HCT116 (cell line): ENCODE data around the gene THRB. TPM values are rescaled to one million over a fixed set of nuclear protein-coding genes. Genes with fewer than 3 reads are reported as not detected.

ENCODE experiments used
- ATAC-seq: fragments of 200-7000 bp; cut with Tn5 transposase; 2 replicates; pipeline ENCODE4 v1.9.1; 2020; ENCODE audit warnings: mild to moderate bottlenecking, moderate library complexity
- BruUV-seq: library from RNA; stranded (reverse); fragments of 400-500 nt; replicated peaks from 2 replicates; lab custom pipeline; 2021; lab: Mats Ljungman, UMichigan
- CTCF ChIA-PET: fragments of 300-600 bp; sonication (Branson Sonifier 250); formaldehyde crosslinking; loops from one replicate; lab custom pipeline; 2021; ENCODE audit warnings: antibody characterized with exemption; lab: Charles Lee
- POLR2A ChIA-PET: fragments of 300-600, 350-600 bp; sonication (Branson Sonifier 250); formaldehyde crosslinking; loops from one replicate; lab custom pipeline; 2021; ENCODE audit warnings: antibody characterized with exemption; lab: Charles Lee
- RAD21 ChIA-PET, 2 experiments: fragments of 300-600 bp; sonication (Branson Sonifier 250); formaldehyde crosslinking; loops; one replicate each; lab custom pipeline; 2023; ENCODE audit warnings: low total read pairs in 2 of 2; ENCODE audit not compliant: uncharacterized antibody in 2 of 2, unreplicated experiment in 2 of 2, low non-redundant PET in 1 of 2; lab: Charles Lee
- DNase-seq: peaks from one replicate; pipeline ENCODE4 v3.0.0-alpha.2; 2010; ENCODE audit warnings: low read depth, low spot score
- H2AFZ ChIP-seq: fragments of 200-600 bp; shearing (Covaris generic), sonication (generic); 2 replicates; pipeline ENCODE4 v1.6.1; 2017; ENCODE audit warnings: low read depth, mixed run types, mixed read lengths, antibody characterized with exemption, low read length; ENCODE audit not compliant: poor library complexity, severe bottlenecking
- H3K27ac ChIP-seq: 2 replicates; pipeline ENCODE4 v1.5.1; 2012; ENCODE audit warnings: low read depth, low read length
- H3K27me3 ChIP-seq: fragments of 200-600 bp; sonication (generic); 2 replicates; pipeline ENCODE4 v1.6.1; 2016; ENCODE audit warnings: mixed run types, low read length, mixed read lengths; ENCODE audit not compliant: insufficient read depth
- H3K36me3 ChIP-seq, 2 experiments: fragments of 200-500 bp in 1 of 2; fragments of 200-600 bp in 1 of 2; sonication (Bioruptor generic) in 1 of 2; sonication (generic) in 1 of 2; 2 replicates each; pipeline versions ENCODE4 v1.5.1 to v1.6.1; 2014 to 2016; ENCODE audit warnings: low read length in 2 of 2, inconsistent platforms in 1 of 2, mixed read lengths in 1 of 2, mixed run types in 1 of 2; ENCODE audit not compliant: insufficient read depth in 2 of 2, control insufficient read depth in 1 of 2
- H3K4me1 ChIP-seq, 2 experiments: fragments of 200-600 bp in 1 of 2; sonication (generic) in 1 of 2; 2 replicates each; pipeline versions ENCODE4 v1.5.1 to v1.6.1; 2012 to 2017; ENCODE audit warnings: low read length in 2 of 2, inconsistent platforms in 1 of 2, mild to moderate bottlenecking in 1 of 2, mixed read lengths in 1 of 2, mixed run types in 1 of 2, moderate library complexity in 1 of 2; ENCODE audit not compliant: insufficient read depth in 2 of 2, control insufficient read depth in 1 of 2
- H3K4me2 ChIP-seq: fragments of 200-600 bp; sonication (generic); 2 replicates; pipeline ENCODE4 v1.6.1; 2017; ENCODE audit warnings: mixed run types, low read length, mixed read lengths
- H3K4me3 ChIP-seq, 2 experiments: fragments of 200-600 bp in 1 of 2; sonication (generic) in 1 of 2; replicated peaks in 1 of 2; 2 replicates each; pipeline ENCODE4 v1.5.1; 2011 to 2016; ENCODE audit warnings: low read length in 2 of 2, control low read depth in 1 of 2, low read depth in 1 of 2, mild to moderate bottlenecking in 1 of 2, mixed read lengths in 1 of 2, mixed run types in 1 of 2
- H3K79me2 ChIP-seq: fragments of 200-600 bp; sonication (generic); 2 replicates; pipeline ENCODE4 v1.6.1; 2017; ENCODE audit warnings: mild to moderate bottlenecking, mixed run types, low read length, moderate library complexity, mixed read lengths; ENCODE audit not compliant: insufficient read depth
- H3K9ac ChIP-seq: fragments of 200-600 bp; sonication (generic); 2 replicates; pipeline ENCODE4 v1.6.1; 2016; ENCODE audit warnings: low read length, mixed read lengths
- H3K9me2 ChIP-seq: fragments of 200-600 bp; sonication (generic), shearing (Covaris generic); 2 replicates; pipeline ENCODE4 v1.6.1; 2017; ENCODE audit warnings: mixed run types, mild to moderate bottlenecking, moderate library complexity; ENCODE audit not compliant: insufficient read depth
- H3K9me3 ChIP-seq, 2 experiments: fragments of 200-500 bp in 1 of 2; fragments of 200-600 bp in 1 of 2; sonication (Bioruptor generic) in 1 of 2; sonication (generic) in 1 of 2; 2 replicates each; pipeline ENCODE4 v1.6.1; 2014 to 2017; ENCODE audit warnings: low read length in 2 of 2, mixed read lengths in 2 of 2, inconsistent platforms in 1 of 2, low read depth in 1 of 2, mild to moderate bottlenecking in 1 of 2, mixed run types in 1 of 2, moderate library complexity in 1 of 2; ENCODE audit not compliant: control insufficient read depth in 1 of 2, insufficient read depth in 1 of 2
- H4K20me1 ChIP-seq: fragments of 200-600 bp; sonication (generic), shearing (Covaris generic); 2 replicates; pipeline ENCODE4 v1.6.1; 2017; ENCODE audit warnings: mixed run types, mild to moderate bottlenecking, moderate library complexity; ENCODE audit not compliant: insufficient read depth
- CBX3 ChIP-seq: IDR thresholded peaks from 2 replicates; pipeline ENCODE4 v1.6.1; 2012; ENCODE audit warnings: low read depth
- CEBPB ChIP-seq: IDR thresholded peaks from 2 replicates; pipeline ENCODE4 v1.6.1; 2012; ENCODE audit warnings: low read depth
- ELF1 ChIP-seq: IDR thresholded peaks from 2 replicates; pipeline ENCODE4 v1.6.1; 2012; ENCODE audit warnings: low read depth, borderline replicate concordance
- EZH2 ChIP-seq: fragments of 200-600 bp; sonication (generic); IDR thresholded peaks from 2 replicates; pipeline ENCODE4 v1.6.1; 2017; ENCODE audit warnings: antibody characterized with exemption, mixed run types
- EZH2phosphoT487 ChIP-seq: fragments of 200-600 bp; IDR thresholded peaks from 2 replicates; pipeline ENCODE4 v1.6.1; 2018; ENCODE audit warnings: antibody characterized with exemption, borderline replicate concordance
- JUND ChIP-seq: IDR thresholded peaks from 2 replicates; pipeline ENCODE4 v1.6.1; 2012
- POLR2A ChIP-seq: IDR thresholded peaks from 2 replicates; pipeline ENCODE4 v1.7.0; 2011; ENCODE audit warnings: borderline replicate concordance; ENCODE audit not compliant: insufficient read depth, insufficient read length; ENCODE audit errors: extremely low read depth
- SIN3A ChIP-seq: IDR thresholded peaks from 2 replicates; pipeline ENCODE4 v1.6.1; 2012; ENCODE audit warnings: low read depth
- SP1 ChIP-seq: IDR thresholded peaks from 2 replicates; pipeline ENCODE4 v1.6.1; 2012; ENCODE audit warnings: low read depth
- SRF ChIP-seq: IDR thresholded peaks from 2 replicates; pipeline ENCODE4 v1.6.1; 2012; ENCODE audit warnings: low read depth
- YY1 ChIP-seq: IDR thresholded peaks from 2 replicates; pipeline ENCODE4 v1.6.1; 2011; ENCODE audit warnings: low read length, low read depth, moderate library complexity, mild to moderate bottlenecking; ENCODE audit not compliant: insufficient replicate concordance; ENCODE audit errors: extremely low read depth
- ZFX ChIP-seq: fragments of 450-650 bp; IDR thresholded peaks from 2 replicates; pipeline ENCODE4 v1.6.1; 2017
- intact Hi-C: fragments of 100-400 bp; cut with micrococcal nuclease; formaldehyde crosslinking; loops from 2 replicates; pipeline ENCODE4 v1.10.0; 2022
- total RNA-seq: library from RNA; stranded (reverse); gene quantifications from one replicate; pipeline ENCODE4 v1.2.1, GENCODE V29; 2021; ENCODE audit not compliant: unreplicated experiment
- TF ChIP-seq, protein P1 (sequence below): IDR thresholded peaks from 2 replicates; pipeline ENCODE4 v1.6.1; 2011; ENCODE audit warnings: mild to moderate bottlenecking, low read length, moderate library complexity; ENCODE audit not compliant: insufficient replicate concordance; ENCODE audit errors: extremely low read depth
- TF ChIP-seq, protein P2 (sequence below), 3 experiments: fragments of 200-600 bp in 1 of 3; sonication (generic) in 1 of 3; IDR thresholded peaks in 2 of 3; conservative IDR thresholded peaks in 1 of 3; 2 replicates each; pipeline ENCODE4 v1.5.1; 2012 to 2017; ENCODE audit warnings: low read depth in 2 of 3, low read length in 2 of 3, antibody characterized with exemption in 1 of 3, borderline replicate concordance in 1 of 3, control low read depth in 1 of 3, mild to moderate bottlenecking in 1 of 3, mixed read lengths in 1 of 3, mixed run types in 1 of 3, moderate library complexity in 1 of 3; ENCODE audit not compliant: insufficient read depth in 1 of 3
- TF ChIP-seq, protein P3 (sequence below): IDR thresholded peaks from 2 replicates; pipeline ENCODE4 v1.6.1; 2012; ENCODE audit warnings: low read depth
- TF ChIP-seq, protein P4 (sequence below): IDR thresholded peaks from 2 replicates; pipeline ENCODE4 v1.6.1; 2012

The THRB gene
- total RNA-seq, 1 experiment from 2014 or later: 2.5 TPM

DNA sequence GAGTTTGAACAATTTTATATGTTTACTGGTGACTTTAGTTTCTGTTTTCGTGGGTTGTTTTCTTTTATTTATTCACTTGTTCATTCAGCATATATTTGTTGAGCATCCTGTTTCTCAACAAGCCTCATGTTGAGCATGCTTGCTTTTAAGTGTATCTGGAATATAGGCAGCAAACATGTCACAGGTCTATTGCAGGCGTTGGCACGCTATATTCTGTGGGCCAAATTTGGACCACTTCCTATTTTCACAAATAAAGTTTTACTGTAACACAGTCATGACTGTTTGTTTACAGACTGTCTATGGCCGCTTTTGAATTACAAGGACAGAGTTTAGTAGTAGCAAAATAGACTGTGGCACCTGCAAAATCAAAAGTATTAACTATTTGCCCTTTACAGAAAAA lies 89.6 kb downstream of the THRB start (continued):
- TF ChIP-seq, protein P1, sequence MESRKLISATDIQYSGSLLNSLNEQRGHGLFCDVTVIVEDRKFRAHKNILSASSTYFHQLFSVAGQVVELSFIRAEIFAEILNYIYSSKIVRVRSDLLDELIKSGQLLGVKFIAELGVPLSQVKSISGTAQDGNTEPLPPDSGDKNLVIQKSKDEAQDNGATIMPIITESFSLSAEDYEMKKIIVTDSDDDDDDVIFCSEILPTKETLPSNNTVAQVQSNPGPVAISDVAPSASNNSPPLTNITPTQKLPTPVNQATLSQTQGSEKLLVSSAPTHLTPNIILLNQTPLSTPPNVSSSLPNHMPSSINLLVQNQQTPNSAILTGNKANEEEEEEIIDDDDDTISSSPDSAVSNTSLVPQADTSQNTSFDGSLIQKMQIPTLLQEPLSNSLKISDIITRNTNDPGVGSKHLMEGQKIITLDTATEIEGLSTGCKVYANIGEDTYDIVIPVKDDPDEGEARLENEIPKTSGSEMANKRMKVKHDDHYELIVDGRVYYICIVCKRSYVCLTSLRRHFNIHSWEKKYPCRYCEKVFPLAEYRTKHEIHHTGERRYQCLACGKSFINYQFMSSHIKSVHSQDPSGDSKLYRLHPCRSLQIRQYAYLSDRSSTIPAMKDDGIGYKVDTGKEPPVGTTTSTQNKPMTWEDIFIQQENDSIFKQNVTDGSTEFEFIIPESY: no peak
- no peak for TF ChIP-seq POLR2A
- no peak for TF ChIP-seq SP1
- no peak for TF ChIP-seq SRF
- TF ChIP-seq, protein P2, sequence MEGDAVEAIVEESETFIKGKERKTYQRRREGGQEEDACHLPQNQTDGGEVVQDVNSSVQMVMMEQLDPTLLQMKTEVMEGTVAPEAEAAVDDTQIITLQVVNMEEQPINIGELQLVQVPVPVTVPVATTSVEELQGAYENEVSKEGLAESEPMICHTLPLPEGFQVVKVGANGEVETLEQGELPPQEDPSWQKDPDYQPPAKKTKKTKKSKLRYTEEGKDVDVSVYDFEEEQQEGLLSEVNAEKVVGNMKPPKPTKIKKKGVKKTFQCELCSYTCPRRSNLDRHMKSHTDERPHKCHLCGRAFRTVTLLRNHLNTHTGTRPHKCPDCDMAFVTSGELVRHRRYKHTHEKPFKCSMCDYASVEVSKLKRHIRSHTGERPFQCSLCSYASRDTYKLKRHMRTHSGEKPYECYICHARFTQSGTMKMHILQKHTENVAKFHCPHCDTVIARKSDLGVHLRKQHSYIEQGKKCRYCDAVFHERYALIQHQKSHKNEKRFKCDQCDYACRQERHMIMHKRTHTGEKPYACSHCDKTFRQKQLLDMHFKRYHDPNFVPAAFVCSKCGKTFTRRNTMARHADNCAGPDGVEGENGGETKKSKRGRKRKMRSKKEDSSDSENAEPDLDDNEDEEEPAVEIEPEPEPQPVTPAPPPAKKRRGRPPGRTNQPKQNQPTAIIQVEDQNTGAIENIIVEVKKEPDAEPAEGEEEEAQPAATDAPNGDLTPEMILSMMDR (IDR thresholded peaks at IDR 0.05 in 2 of 3, conservative IDR thresholded peaks at IDR 0.05 in 1 of 3; ENCODE audit: borderline replicate concordance in 1 of 3, insufficient read depth in 1 of 3, low read depth in 2 of 3, low read length in 2 of 3): no peak
- TF ChIP-seq JUND: no peak
- TF ChIP-seq CBX3: no peak
- TF ChIP-seq ELF1: no peak
- TF ChIP-seq CEBPB: no peak
- TF ChIP-seq EZH2: no peak

DNA sequence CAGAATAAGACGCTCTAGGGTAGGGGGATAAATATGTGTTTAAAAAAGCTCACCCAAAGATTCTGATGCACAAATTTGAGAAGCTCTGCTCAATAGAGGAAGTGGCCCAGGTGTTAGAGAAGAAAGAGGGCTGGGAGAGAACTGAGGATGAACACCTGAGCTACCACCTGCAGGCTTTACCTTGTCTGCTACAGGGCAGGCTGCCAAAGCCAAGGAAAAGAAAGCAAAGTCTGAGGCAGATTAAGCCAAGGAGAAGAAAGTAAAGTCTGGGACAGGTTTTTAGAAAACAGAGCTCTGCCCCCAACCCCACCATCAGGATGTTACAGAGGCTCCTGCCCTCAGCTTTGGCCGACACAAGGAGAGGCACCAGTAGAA lies 92.9 kb downstream of the THRB start:
- Histone ChIP-seq H3K9me2 (no peaks in the 10 kb centered on the region), H3K27ac (no peak overlapping the region), H3K9ac (no peak overlapping the region), H4K20me1 (no peaks in the 10 kb centered on the region), H3K4me2 (no peak overlapping the region), H3K9me3 (no peaks in the 10 kb centered on the region), H3K79me2 (no peaks in the 10 kb centered on the region), H3K27me3 (no peaks in the 10 kb centered on the region), H2AFZ (no peak overlapping the region), H3K4me1 (no peaks in the 10 kb centered on the region), H3K4me3 (no peak overlapping the region), H3K36me3 (no peaks in the 10 kb centered on the region)
- BruUV-seq: no TSS peak
- DNase-seq (no peak), ATAC-seq (no peak; the same call in 1 of the 2 replicates)
- POLR2A ChIA-PET: no interaction called here
- CTCF ChIA-PET: no interaction called here
- intact Hi-C loops: no loop called here
- RAD21 ChIA-PET: no interaction called here
- TF ChIP-seq EZH2phosphoT487 (no peak), SIN3A (no peak), POLR2A (no peak), CEBPB (no peak), YY1 (no peak), ZFX (no peak), JUND (no peak), EZH2 (no peak)
- TF ChIP-seq, protein P2 (IDR thresholded peaks at IDR 0.05 in 2 of 3, conservative IDR thresholded peaks at IDR 0.05 in 1 of 3; ENCODE audit: borderline replicate concordance in 1 of 3, insufficient read depth in 1 of 3, low read depth in 2 of 3, low read length in 2 of 3): no peak
- TF ChIP-seq, protein P3, sequence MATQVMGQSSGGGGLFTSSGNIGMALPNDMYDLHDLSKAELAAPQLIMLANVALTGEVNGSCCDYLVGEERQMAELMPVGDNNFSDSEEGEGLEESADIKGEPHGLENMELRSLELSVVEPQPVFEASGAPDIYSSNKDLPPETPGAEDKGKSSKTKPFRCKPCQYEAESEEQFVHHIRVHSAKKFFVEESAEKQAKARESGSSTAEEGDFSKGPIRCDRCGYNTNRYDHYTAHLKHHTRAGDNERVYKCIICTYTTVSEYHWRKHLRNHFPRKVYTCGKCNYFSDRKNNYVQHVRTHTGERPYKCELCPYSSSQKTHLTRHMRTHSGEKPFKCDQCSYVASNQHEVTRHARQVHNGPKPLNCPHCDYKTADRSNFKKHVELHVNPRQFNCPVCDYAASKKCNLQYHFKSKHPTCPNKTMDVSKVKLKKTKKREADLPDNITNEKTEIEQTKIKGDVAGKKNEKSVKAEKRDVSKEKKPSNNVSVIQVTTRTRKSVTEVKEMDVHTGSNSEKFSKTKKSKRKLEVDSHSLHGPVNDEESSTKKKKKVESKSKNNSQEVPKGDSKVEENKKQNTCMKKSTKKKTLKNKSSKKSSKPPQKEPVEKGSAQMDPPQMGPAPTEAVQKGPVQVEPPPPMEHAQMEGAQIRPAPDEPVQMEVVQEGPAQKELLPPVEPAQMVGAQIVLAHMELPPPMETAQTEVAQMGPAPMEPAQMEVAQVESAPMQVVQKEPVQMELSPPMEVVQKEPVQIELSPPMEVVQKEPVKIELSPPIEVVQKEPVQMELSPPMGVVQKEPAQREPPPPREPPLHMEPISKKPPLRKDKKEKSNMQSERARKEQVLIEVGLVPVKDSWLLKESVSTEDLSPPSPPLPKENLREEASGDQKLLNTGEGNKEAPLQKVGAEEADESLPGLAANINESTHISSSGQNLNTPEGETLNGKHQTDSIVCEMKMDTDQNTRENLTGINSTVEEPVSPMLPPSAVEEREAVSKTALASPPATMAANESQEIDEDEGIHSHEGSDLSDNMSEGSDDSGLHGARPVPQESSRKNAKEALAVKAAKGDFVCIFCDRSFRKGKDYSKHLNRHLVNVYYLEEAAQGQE: no peak
- TF ChIP-seq, protein P4, sequence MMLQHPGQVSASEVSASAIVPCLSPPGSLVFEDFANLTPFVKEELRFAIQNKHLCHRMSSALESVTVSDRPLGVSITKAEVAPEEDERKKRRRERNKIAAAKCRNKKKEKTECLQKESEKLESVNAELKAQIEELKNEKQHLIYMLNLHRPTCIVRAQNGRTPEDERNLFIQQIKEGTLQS: no peak
